ENCODE data around the gene PMS1. TPM values are rescaled to one million over a fixed set of nuclear protein-coding genes. Genes with fewer than 3 reads are reported as not detected.

The PMS1 gene
- total and polyA plus RNA-seq, 9 of the 15 experiments (the other 6 are each of a cell fraction or from before 2014, with no cell fraction given) = 14.5 to 29.8 (median 24.7) TPM

GRCh38 chr2:189901664-189902063 is 117.4 kb downstream of the PMS1 start:
- Histone ChIP-seq H3K9me3 (replicated peaks; ENCODE audit: control insufficient read depth, insufficient read depth, low read depth, low read length) (no peaks in the 10 kb centered on the region), H3K79me2 (ENCODE audit: control insufficient read depth, insufficient read depth, low read length) (no peaks in the 10 kb centered on the region), H4K20me1 (replicated peaks; ENCODE audit: control insufficient read depth, insufficient read depth, low read length) (no peaks in the 10 kb centered on the region), H3K36me3 (ENCODE audit: control insufficient read depth, insufficient read depth, low read length) (no peaks in the 10 kb centered on the region), H3K9ac (ENCODE audit: insufficient read depth in 1 of 2, low read depth in 2 of 2, low read length in 2 of 2) (no peak overlapping the region), H3K27me3 (ENCODE audit: control insufficient read depth in 2 of 2, insufficient read depth in 2 of 2, low read length in 2 of 2) (no peaks in the 10 kb centered on the region), H3K4me3 (no peak overlapping the region), H3K4me1 (replicated peaks in 1 of 2; ENCODE audit: control insufficient read depth in 2 of 2, insufficient read depth in 2 of 2, low read length in 2 of 2) (no peaks in the 10 kb centered on the region; a peak in 2 of 5 replicates), H3K4me2 (ENCODE audit: insufficient read depth, low read length) (no peak overlapping the region), H3K27ac (ENCODE audit: extremely low read depth, low read depth, low read length) (no peak overlapping the region), H2AFZ (ENCODE audit: low read depth, low read length) (no peak overlapping the region), H3K9me1 (ENCODE audit: control insufficient read depth, insufficient read depth, low read length) (no peaks in the 10 kb centered on the region)
- in situ Hi-C loops (cut with MboI) (no loop called here), intact Hi-C loops (cut with micrococcal nuclease) (no loop called here)
- DNase-seq (ENCODE audit: extremely low read depth in 1 of 4, low spot score in 3 of 4) (no peak), ATAC-seq (no peak), FAIRE-seq (no peak)
- TF ChIP-seq ZNF232 (CRISPR knock-in tag; IDR thresholded peaks at IDR 0.05) (no peak), RFX5 (IDR thresholded peaks at IDR 0.05; ENCODE audit: low read depth, low read length) (no peak), KLF6 (CRISPR knock-in tag; IDR thresholded peaks at IDR 0.05; ENCODE audit: borderline replicate concordance) (no peak), RBM22 (IDR thresholded peaks at IDR 0.05; ENCODE audit: low read depth, low read length, poor library complexity, severe bottlenecking) (no peak), ZNF583 (CRISPR knock-in tag; IDR thresholded peaks at IDR 0.05) (no peak), TAF9B (IDR thresholded peaks at IDR 0.05; ENCODE audit: partially characterized antibody) (no peak), TCF3 (CRISPR knock-in tag; IDR thresholded peaks at IDR 0.05) (no peak), ZNF561 (CRISPR knock-in tag; conservative IDR thresholded peaks at IDR 0.05) (no peak), ZNF655 (CRISPR knock-in tag; IDR thresholded peaks at IDR 0.05) (no peak), ZNF644 (tag; IDR thresholded peaks at IDR 0.05; ENCODE audit: low read depth) (no peak), BCOR (IDR thresholded peaks at IDR 0.05) (no peak), NONO (IDR thresholded peaks at IDR 0.05; ENCODE audit: low read depth in 2 of 2, low read length in 1 of 2) (no peak), HDAC8 (tag; IDR thresholded peaks at IDR 0.05) (no peak), ZBTB43 (CRISPR knock-in tag; IDR thresholded peaks at IDR 0.05) (no peak), ZNF780A (CRISPR knock-in tag; IDR thresholded peaks at IDR 0.05) (no peak), ZC3H11A (IDR thresholded peaks at IDR 0.05; ENCODE audit: low read depth, low read length) (no peak), ZNF140 (CRISPR knock-in tag; IDR thresholded peaks at IDR 0.05) (no peak), MAX (CRISPR knock-in tag; IDR thresholded peaks at IDR 0.05) (no peak)
- POLR2A ChIA-PET = no interaction called here
- BruUV-seq (replicated peaks) = no TSS peak
- CTCF ChIA-PET (ENCODE audit: low intra/inter-chr PET ratio) = no interaction called here
